SK-N-SH (cell line): Measurements from ENCODE around the gene IPMK. TPM values are rescaled to one million over a fixed set of nuclear protein-coding genes. Genes with fewer than 3 reads are reported as not detected.
A peak's percentile ranks its signal among the peaks of the same experiment; 100 is the strongest.

Source experiments
- CTCF ChIA-PET: fragments of 300-600, 350-600 bp; formaldehyde crosslinking; extraction: SDS; loops from one replicate; lab custom pipeline; 2021; lab: Yijun Ruan, JAX
- POLR2A ChIA-PET: fragments of 350-600 bp; sonication (Branson Sonifier 250); formaldehyde crosslinking; extraction: SDS; loops from one replicate; lab custom pipeline; 2020; ENCODE audit warnings: antibody characterized with exemption, inconsistent platforms; lab: Yijun Ruan, JAX
- DNase-seq: peaks from one replicate; pipeline ENCODE4 v3.0.0; 2012
- H2AFZ ChIP-seq: fragments of 200-600 bp; sonication (generic); 2 replicates; pipeline ENCODE4 v1.8.1; 2016; ENCODE audit warnings: antibody characterized with exemption, mild to moderate bottlenecking, low read depth
- H3F3A ChIP-seq: fragments of 200-600 bp; sonication (generic); replicated peaks from 2 replicates; pipeline ENCODE3; 2016; ENCODE audit warnings: antibody characterized with exemption, mild to moderate bottlenecking; ENCODE audit not compliant: insufficient read depth
- H3K27ac ChIP-seq, 2 experiments: fragments of 200-500 bp in 1 of 2; fragments of 200-600 bp in 1 of 2; sonication (Bioruptor generic) in 1 of 2; sonication (generic), shearing (Covaris generic) in 1 of 2; 2 replicates each; pipeline versions ENCODE4 v1.5.1 to v1.6.1; 2014 to 2016; ENCODE audit warnings: low read depth in 2 of 2, inconsistent platforms in 1 of 2, low read length in 1 of 2, mild to moderate bottlenecking in 1 of 2, mixed read lengths in 1 of 2
- H3K27me3 ChIP-seq: fragments of 200-600 bp; sonication (generic), shearing (Covaris generic); 2 replicates; pipeline ENCODE4 v1.6.1; 2016; ENCODE audit warnings: mixed run types; ENCODE audit not compliant: insufficient read depth
- H3K36me3 ChIP-seq, 2 experiments: fragments of 200-500 bp in 1 of 2; fragments of 200-600 bp in 1 of 2; sonication (Bioruptor generic) in 1 of 2; sonication (generic) in 1 of 2; replicated peaks in 1 of 2; 2 replicates each; pipeline versions ENCODE3 to v1.5.1; 2014 to 2016; ENCODE audit warnings: low read length in 1 of 2, mild to moderate bottlenecking in 1 of 2; ENCODE audit not compliant: insufficient read depth in 2 of 2, control insufficient read depth in 1 of 2
- H3K4me1 ChIP-seq, 2 experiments: fragments of 200-500 bp in 1 of 2; fragments of 200-600 bp in 1 of 2; sonication (Bioruptor generic) in 1 of 2; sonication (generic), shearing (Covaris generic) in 1 of 2; 2 replicates each; pipeline versions ENCODE4 v1.5.1 to v1.6.1; 2014 to 2016; ENCODE audit warnings: low read depth in 1 of 2, low read length in 1 of 2, mixed run types in 1 of 2; ENCODE audit not compliant: insufficient read depth in 2 of 2, control insufficient read depth in 1 of 2
- H3K4me2 ChIP-seq: fragments of 200-600 bp; sonication (generic), shearing (Covaris generic); 2 replicates; pipeline ENCODE4 v1.6.1; 2017; ENCODE audit warnings: mixed run types
- H3K4me3 ChIP-seq, 2 experiments: fragments of 200-500 bp in 1 of 2; fragments of 200-600 bp in 1 of 2; sonication (Bioruptor generic) in 1 of 2; sonication (generic), shearing (Covaris generic) in 1 of 2; 2 replicates each; pipeline versions ENCODE4 v1.5.1 to v1.8.1; 2014 to 2016; ENCODE audit warnings: low read depth in 2 of 2, inconsistent platforms in 1 of 2, low read length in 1 of 2, mild to moderate bottlenecking in 1 of 2, mixed read lengths in 1 of 2, moderate library complexity in 1 of 2
- H3K79me2 ChIP-seq: fragments of 200-600 bp; sonication (generic); 2 replicates; pipeline ENCODE4 v1.8.1; 2017; ENCODE audit warnings: mild to moderate bottlenecking; ENCODE audit not compliant: insufficient read depth
- H3K9ac ChIP-seq: fragments of 200-600 bp; sonication (generic); 2 replicates; pipeline ENCODE4 v1.6.1; 2017; ENCODE audit warnings: mixed run types
- H3K9me2 ChIP-seq: fragments of 200-600 bp; sonication (generic); 2 replicates; pipeline ENCODE4 v1.6.1; 2017; ENCODE audit warnings: mixed run types
- H3K9me3 ChIP-seq: fragments of 200-600 bp; sonication (generic); 2 replicates; pipeline ENCODE4 v1.6.1; 2017; ENCODE audit warnings: mixed run types, mild to moderate bottlenecking, moderate library complexity
- H4K20me1 ChIP-seq: fragments of 200-600 bp; sonication (generic); 2 replicates; pipeline ENCODE4 v1.6.1; 2017; ENCODE audit warnings: mild to moderate bottlenecking, mixed run types; ENCODE audit not compliant: insufficient read depth
- ELF1 ChIP-seq: IDR thresholded peaks from 2 replicates; pipeline ENCODE4 v1.4.0; 2012
- EP300 ChIP-seq, 2 experiments: IDR thresholded peaks; 2 replicates each; pipeline versions ENCODE4 v1.4.0 to v1.6.1; 2012; ENCODE audit warnings: borderline replicate concordance in 1 of 2, low read depth in 1 of 2, low read length in 1 of 2
- FOSL2 ChIP-seq: IDR thresholded peaks from 2 replicates; pipeline ENCODE4 v1.4.0; 2012; ENCODE audit warnings: low read depth, mild to moderate bottlenecking, moderate library complexity, borderline replicate concordance
- MXI1 ChIP-seq: IDR thresholded peaks from 2 replicates; pipeline ENCODE4 v1.6.1; 2012; ENCODE audit warnings: mild to moderate bottlenecking, low read depth, low read length, improper control_type of control experiment
- RXRA ChIP-seq: IDR thresholded peaks from 2 replicates; pipeline ENCODE4 v1.4.0; 2012; ENCODE audit warnings: low read depth, mild to moderate bottlenecking, borderline replicate concordance
- TAF1 ChIP-seq: IDR thresholded peaks from 2 replicates; pipeline ENCODE4 v1.6.1; 2012; ENCODE audit warnings: low read depth, mild to moderate bottlenecking, low read length, moderate library complexity, borderline replicate concordance
- TCF12 ChIP-seq: IDR thresholded peaks from 2 replicates; pipeline ENCODE4 v1.4.0; 2012
- TEAD4 ChIP-seq: IDR thresholded peaks from 2 replicates; pipeline ENCODE4 v1.4.0; 2012; ENCODE audit warnings: mild to moderate bottlenecking, borderline replicate concordance; ENCODE audit not compliant: insufficient read depth
- WGBS: methylation state at CpG from one replicate; pipeline ENCODE4 v1.1.6; 2017; ENCODE audit warnings: low lambda C conversion rate; 5-methylcytosine and 5-hydroxymethylcytosine counted together
- polyA plus RNA-seq, 3 experiments: library from polyadenylated mRNA; depleted of rRNA; stranded (reverse); fragments of >200 nt; gene quantifications; 2 replicates each; pipeline ENCODE4 v1.2.3, GENCODE V29; 2012
- TF ChIP-seq, protein P1 (sequence below): fragments of 200-600 bp; sonication (generic); IDR thresholded peaks from 2 replicates; pipeline ENCODE4 v1.6.1; 2017; ENCODE audit warnings: antibody characterized with exemption, mild to moderate bottlenecking, moderate library complexity
- TF ChIP-seq, protein P2 (sequence below): fragments of 150-350 bp; IDR thresholded peaks from 2 replicates; pipeline ENCODE4 v1.6.1; 2016; ENCODE audit warnings: mild to moderate bottlenecking, low read depth, low read length
- TF ChIP-seq, protein P3 (sequence below): IDR thresholded peaks from 2 replicates; pipeline ENCODE4 v1.4.0; 2012; ENCODE audit warnings: low read depth, borderline replicate concordance
- TF ChIP-seq, protein P4 (sequence below): IDR thresholded peaks from 2 replicates; pipeline ENCODE4; 2012

IPMK gene
- polyA plus RNA-seq, 1 of the 3 experiments (the other 2 are of a cell fraction) = 0.71 TPM

DNA sequence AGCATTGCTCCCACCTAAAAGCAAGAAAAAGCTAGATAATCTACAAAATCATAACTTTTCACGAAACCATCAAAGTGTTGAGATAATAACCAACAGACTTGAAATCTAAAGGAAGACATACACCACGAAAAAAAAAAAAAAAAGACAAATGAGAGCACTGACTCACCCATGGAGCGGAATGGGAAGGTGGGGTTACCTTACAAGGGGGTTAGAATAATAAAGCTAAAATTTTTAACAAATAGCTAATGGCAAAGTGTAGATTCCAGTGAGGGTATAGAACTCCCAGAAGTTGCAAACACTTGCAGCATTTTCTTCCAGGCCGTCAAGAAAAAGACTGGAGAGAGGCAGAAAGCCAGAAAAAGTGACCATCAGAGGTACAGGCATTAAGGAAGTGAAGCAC, 27.2 kb downstream of the IPMK start:
- H3K9ac ChIP-seq = peak overlapping the region; percentile 25; the same call in 1 of the 2 replicates
- DNase-seq = no peak
- peaks cover 37% of the 10 kb centered on the region for H3F3A ChIP-seq
- H3K9me3 ChIP-seq = no peaks in the 10 kb centered on the region
- peak overlapping the region; percentile 56 for H3K4me2 ChIP-seq
- H3K4me3 ChIP-seq = no peak overlapping the region
- TF ChIP-seq RXRA (no peak), MXI1 (no peak), EP300 (IDR thresholded peaks at IDR 0.05; ENCODE audit: borderline replicate concordance in 1 of 2, low read depth in 1 of 2, low read length in 1 of 2) (no peak), FOSL2 (no peak), ELF1 (no peak)
- TF ChIP-seq, protein P1, sequence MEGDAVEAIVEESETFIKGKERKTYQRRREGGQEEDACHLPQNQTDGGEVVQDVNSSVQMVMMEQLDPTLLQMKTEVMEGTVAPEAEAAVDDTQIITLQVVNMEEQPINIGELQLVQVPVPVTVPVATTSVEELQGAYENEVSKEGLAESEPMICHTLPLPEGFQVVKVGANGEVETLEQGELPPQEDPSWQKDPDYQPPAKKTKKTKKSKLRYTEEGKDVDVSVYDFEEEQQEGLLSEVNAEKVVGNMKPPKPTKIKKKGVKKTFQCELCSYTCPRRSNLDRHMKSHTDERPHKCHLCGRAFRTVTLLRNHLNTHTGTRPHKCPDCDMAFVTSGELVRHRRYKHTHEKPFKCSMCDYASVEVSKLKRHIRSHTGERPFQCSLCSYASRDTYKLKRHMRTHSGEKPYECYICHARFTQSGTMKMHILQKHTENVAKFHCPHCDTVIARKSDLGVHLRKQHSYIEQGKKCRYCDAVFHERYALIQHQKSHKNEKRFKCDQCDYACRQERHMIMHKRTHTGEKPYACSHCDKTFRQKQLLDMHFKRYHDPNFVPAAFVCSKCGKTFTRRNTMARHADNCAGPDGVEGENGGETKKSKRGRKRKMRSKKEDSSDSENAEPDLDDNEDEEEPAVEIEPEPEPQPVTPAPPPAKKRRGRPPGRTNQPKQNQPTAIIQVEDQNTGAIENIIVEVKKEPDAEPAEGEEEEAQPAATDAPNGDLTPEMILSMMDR = no peak
- TF ChIP-seq, protein P2, sequence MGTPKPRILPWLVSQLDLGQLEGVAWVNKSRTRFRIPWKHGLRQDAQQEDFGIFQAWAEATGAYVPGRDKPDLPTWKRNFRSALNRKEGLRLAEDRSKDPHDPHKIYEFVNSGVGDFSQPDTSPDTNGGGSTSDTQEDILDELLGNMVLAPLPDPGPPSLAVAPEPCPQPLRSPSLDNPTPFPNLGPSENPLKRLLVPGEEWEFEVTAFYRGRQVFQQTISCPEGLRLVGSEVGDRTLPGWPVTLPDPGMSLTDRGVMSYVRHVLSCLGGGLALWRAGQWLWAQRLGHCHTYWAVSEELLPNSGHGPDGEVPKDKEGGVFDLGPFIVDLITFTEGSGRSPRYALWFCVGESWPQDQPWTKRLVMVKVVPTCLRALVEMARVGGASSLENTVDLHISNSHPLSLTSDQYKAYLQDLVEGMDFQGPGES = no peak
- TF ChIP-seq, protein P3, sequence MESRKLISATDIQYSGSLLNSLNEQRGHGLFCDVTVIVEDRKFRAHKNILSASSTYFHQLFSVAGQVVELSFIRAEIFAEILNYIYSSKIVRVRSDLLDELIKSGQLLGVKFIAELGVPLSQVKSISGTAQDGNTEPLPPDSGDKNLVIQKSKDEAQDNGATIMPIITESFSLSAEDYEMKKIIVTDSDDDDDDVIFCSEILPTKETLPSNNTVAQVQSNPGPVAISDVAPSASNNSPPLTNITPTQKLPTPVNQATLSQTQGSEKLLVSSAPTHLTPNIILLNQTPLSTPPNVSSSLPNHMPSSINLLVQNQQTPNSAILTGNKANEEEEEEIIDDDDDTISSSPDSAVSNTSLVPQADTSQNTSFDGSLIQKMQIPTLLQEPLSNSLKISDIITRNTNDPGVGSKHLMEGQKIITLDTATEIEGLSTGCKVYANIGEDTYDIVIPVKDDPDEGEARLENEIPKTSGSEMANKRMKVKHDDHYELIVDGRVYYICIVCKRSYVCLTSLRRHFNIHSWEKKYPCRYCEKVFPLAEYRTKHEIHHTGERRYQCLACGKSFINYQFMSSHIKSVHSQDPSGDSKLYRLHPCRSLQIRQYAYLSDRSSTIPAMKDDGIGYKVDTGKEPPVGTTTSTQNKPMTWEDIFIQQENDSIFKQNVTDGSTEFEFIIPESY = no peak
- H3K27me3 ChIP-seq = no peaks in the 10 kb centered on the region
- H3K4me1 ChIP-seq = peaks cover 4 to 21% of the 10 kb centered on the region in 2 experiments; a peak in 2 of 4 replicates
- ChIA-PET CTCF (no interaction called here), POLR2A (no interaction called here)
- H3K36me3 ChIP-seq = peaks cover 0 to 11% of the 10 kb centered on the region in 2 experiments
- peaks cover 53% of the 10 kb centered on the region for H3K79me2 ChIP-seq
- no peaks in the 10 kb centered on the region for H4K20me1 ChIP-seq
- no peaks in the 10 kb centered on the region for H3K9me2 ChIP-seq
- H2AFZ ChIP-seq = no peak overlapping the region
- WGBS = 63% methylated on average over 4 of the region's 4 CpGs
- H3K27ac ChIP-seq = peak overlapping the region in 1 of 2 experiments; percentile 91; a peak in 2 of 4 replicates

DNA sequence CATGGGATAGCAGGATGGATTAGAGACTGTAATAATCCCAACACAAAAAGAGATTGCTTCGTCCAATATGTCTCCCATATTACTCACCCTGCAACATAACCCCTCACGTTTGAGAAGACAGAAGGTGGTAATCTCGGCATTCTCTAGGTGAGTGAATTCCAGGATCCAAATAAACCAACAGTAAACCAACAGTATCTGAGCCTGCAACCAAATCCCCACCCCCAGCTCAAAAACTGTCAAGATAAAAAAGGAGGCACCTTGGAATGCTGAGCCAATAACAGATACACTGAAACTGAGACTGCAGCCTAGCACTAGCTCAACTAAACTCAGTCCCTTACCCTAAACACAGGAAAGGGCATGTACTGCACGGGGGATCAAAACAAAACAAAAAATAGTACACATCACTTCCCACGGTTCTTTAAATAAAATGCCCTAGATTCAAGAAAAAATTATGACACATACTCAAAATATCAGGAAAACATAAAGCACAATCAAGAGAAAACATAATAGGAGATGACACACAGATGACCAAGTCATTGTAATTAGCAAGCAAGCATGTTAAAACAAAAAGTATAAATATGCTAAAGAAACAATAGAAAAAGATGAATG, 28.0 kb downstream of the IPMK start:
- no peak for TF ChIP-seq TEAD4
- TF ChIP-seq, protein P2 = no peak
- TF ChIP-seq TAF1 = no peak
- TF ChIP-seq TCF12 = 0 out of 2 replicates have a peak, but pooled peaks have one; percentile 21
- TF ChIP-seq FOSL2 = peak; percentile 14; the same call in 1 of the 2 replicates
- TF ChIP-seq, protein P4, sequence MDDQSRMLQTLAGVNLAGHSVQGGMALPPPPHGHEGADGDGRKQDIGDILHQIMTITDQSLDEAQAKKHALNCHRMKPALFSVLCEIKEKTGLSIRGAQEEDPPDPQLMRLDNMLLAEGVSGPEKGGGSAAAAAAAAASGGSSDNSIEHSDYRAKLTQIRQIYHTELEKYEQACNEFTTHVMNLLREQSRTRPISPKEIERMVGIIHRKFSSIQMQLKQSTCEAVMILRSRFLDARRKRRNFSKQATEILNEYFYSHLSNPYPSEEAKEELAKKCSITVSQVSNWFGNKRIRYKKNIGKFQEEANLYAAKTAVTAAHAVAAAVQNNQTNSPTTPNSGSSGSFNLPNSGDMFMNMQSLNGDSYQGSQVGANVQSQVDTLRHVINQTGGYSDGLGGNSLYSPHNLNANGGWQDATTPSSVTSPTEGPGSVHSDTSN = peak; percentile 43; the same call in 1 of the 2 replicates
- H3K4me1 ChIP-seq = peaks cover 4 to 21% of the 10 kb centered on the region in 2 experiments; a peak in 2 of 4 replicates
- no peaks in the 10 kb centered on the region for H3K9me3 ChIP-seq
- POLR2A ChIA-PET = no interaction called here
- H3K79me2 ChIP-seq = peaks cover 54% of the 10 kb centered on the region
- 0 out of 4 replicates have a peak overlapping the region, but pooled peaks of 1 of the 2 experiments have one; percentile 15 for H3K4me3 ChIP-seq
- peak overlapping the region; percentile 56 for H3K4me2 ChIP-seq
- H3K27me3 ChIP-seq = no peaks in the 10 kb centered on the region
- 76% methylated on average over 5 of the region's 5 CpGs for WGBS
- no peak for DNase-seq
- peak overlapping the region in 1 of 2 experiments; percentile 91; a peak in 2 of 4 replicates for H3K27ac ChIP-seq
- H4K20me1 ChIP-seq = no peaks in the 10 kb centered on the region
- no peaks in the 10 kb centered on the region for H3K9me2 ChIP-seq
- peaks cover 0 to 14% of the 10 kb centered on the region in 2 experiments for H3K36me3 ChIP-seq
- no peak overlapping the region for H2AFZ ChIP-seq
- H3F3A ChIP-seq = peaks cover 37% of the 10 kb centered on the region
- CTCF ChIA-PET = interaction anchor here (0.7 to 1.0 kb wide), 2 partner anchors 9 to 51 kb away, joined by 3 read pairs; no protein-coding TSS in a partner anchor
- H3K9ac ChIP-seq = peak overlapping the region; percentile 25; the same call in 1 of the 2 replicates
